D721Med (cell line): Measurements from ENCODE around the gene MYOM1.

Experiments
- DNase-seq: peaks from one replicate; pipeline ENCODE4 v3.0.0; 2011; ENCODE audit warnings: low spot score; ENCODE audit not compliant: insufficient read length
- FAIRE-seq: peaks from 2 replicates; lab custom pipeline; 2011; peaks lifted over from hg19 to GRCh38; lab: Jason Lieb, UNC
- CTCF ChIP-seq: IDR thresholded peaks from 2 replicates; pipeline ENCODE4 v1.5.1; 2012; ENCODE audit warnings: mild to moderate bottlenecking, control low read depth; ENCODE audit not compliant: insufficient read depth; ENCODE audit errors: missing control alignments

Gene MYOM1

GRCh38 chr18:3171631-3172030 is 48.1 kb downstream of the MYOM1 start:
- no peak for DNase-seq
- no peak for FAIRE-seq
- no peak for TF ChIP-seq CTCF

- FAIRE-seq, result no peak
These were observed 49.2 kb downstream of the MYOM1 start for GRCh38 chr18:3170441-3171161.

GRCh38 chr18:3164381-3164780 is 55.4 kb downstream of the MYOM1 start:
- no peak for TF ChIP-seq CTCF
- no peak for DNase-seq
- FAIRE-seq, result no peak

More at GRCh38 chr18:3170441-3171161, 49.2 kb downstream of the MYOM1 start:
- TF ChIP-seq CTCF, result no peak
- no peak for DNase-seq

DNA sequence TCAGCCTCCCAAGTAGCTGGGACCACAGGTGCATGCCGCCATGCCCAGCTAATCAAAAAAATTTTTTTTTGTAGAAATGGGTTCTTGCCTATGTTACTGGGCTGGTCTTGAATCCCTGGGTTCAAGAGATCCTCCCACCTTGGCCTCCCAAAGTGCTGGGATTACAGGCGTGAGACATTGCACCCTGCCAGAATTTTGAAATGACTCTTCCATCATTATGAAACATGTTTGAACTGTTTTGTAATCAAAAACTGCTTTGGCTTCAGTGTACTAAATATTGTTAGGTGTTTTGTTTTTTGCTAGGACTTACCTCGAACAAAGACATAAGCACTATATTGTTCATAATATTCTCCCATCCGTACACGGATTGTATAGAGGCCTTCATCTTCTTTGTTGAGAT is 55.8 kb downstream of the MYOM1 start:
- DNase-seq, result no peak
- TF ChIP-seq CTCF, result no peak
- no peak for FAIRE-seq

GRCh38 chr18:3162181-3162580 is 57.6 kb downstream of the MYOM1 start:
- no peak for DNase-seq

DNA sequence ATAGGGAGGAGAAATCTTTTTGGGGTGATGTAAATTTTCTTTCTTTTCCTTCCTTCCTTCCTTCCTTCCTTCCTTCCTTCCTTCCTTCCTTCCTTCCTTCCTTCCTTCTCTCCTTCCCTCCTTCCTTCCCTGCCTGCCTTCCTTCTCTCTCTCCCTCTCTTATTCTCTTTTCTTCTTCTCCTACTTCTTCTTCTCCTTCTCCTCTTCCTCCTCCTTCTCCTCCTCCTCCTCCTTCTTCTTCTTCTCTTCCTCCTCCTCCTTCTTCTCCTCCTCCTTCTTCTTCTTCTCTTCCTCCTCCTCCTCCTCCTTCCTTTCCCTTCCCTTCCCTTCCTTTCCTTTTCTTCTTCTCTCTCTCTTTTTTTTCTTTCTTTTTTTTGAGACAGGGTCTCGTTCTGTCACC is 59.9 kb downstream of the MYOM1 start:
- TF ChIP-seq CTCF, result no peak
- DNase-seq, result no peak
- no peak for FAIRE-seq

More at GRCh38 chr18:3162181-3162580, 57.6 kb downstream of the MYOM1 start:
- TF ChIP-seq CTCF, result no peak
- no peak for FAIRE-seq

DNA sequence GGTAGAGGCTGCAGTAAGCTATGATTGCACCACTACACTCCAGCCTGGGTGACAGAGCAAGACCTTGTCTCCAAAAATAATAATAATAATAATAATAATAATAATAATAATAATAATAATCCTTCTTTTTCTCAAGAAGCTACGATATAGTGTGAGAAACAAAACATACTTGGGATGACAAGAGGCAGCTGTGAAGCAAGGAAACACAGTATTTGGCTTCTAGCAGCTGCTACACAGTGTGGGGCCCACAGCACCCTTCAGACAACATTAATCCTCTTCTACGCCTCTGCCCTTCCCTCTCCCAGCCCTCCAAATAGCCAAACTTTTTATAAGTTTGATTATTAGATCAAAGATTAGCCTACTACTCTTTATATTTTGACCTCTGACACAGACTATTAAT is 62.2 kb downstream of the MYOM1 start:
- no peak for TF ChIP-seq CTCF
- DNase-seq (no peak), FAIRE-seq (no peak)
